Measurements from ENCODE around the gene GRAMD1A. TPM values are rescaled to one million over a fixed set of nuclear protein-coding genes. Genes with fewer than 3 reads are reported as not detected.

The GRAMD1A gene
- total RNA-seq, 1 experiment from 2014 or later, result 125 TPM

- H3K9me3 Mint-ChIP-seq, result no peaks in the 10 kb centered on the region
- no peak overlapping the region for H2AK5ac ChIP-seq (ENCODE audit: insufficient read length, low read length)
Measured at GRCh38 chr19:35076026-35076370, 75.9 kb downstream of the GRAMD1A start.

More at GRCh38 chr19:35076026-35076370, 75.9 kb downstream of the GRAMD1A start:
- Histone ChIP-seq H4K20me1 (ENCODE audit: control insufficient read depth, insufficient read depth, insufficient read length) (no peaks in the 10 kb centered on the region), H3K4me2 (ENCODE audit: insufficient read depth, insufficient read length, low read length) (no peak overlapping the region), H3K14ac (ENCODE audit: insufficient read depth, low read length) (no peak overlapping the region), H3T11ph (ENCODE audit: low read length) (no peak overlapping the region), H3K23ac (ENCODE audit: insufficient read length, low read depth, low read length) (no peak overlapping the region), H2BK5ac (ENCODE audit: insufficient read length, low read length) (no peak overlapping the region), H4K5ac (ENCODE audit: insufficient read length, low read depth, low read length) (no peak overlapping the region), H3K56ac (ENCODE audit: insufficient read length, low read depth, low read length) (no peak overlapping the region), H3K4ac (ENCODE audit: low read depth, low read length) (no peak overlapping the region), H3K79me2 (ENCODE audit: insufficient read depth, low read length) (no peaks in the 10 kb centered on the region), H3K79me1 (ENCODE audit: insufficient read depth, low read depth, low read length, poor library complexity, severe bottlenecking) (no peaks in the 10 kb centered on the region), H3K27ac (ENCODE audit: insufficient read length, low read depth, low read length) (no peak overlapping the region), H4K91ac (ENCODE audit: insufficient read length, low read depth, low read length) (no peak overlapping the region), H2BK120ac (ENCODE audit: low read depth, low read length, poor library complexity, severe bottlenecking) (no peak overlapping the region), H3K9me3 (ENCODE audit: control insufficient read depth, low read depth, low read length) (no peaks in the 10 kb centered on the region), H3K23me2 (ENCODE audit: insufficient read length, low read depth, low read length, poor library complexity, severe bottlenecking) (no peaks in the 10 kb centered on the region), H3K4me1 (ENCODE audit: insufficient read depth, low read length) (no peaks in the 10 kb centered on the region), H4K8ac (replicated peaks; ENCODE audit: insufficient read length, low read depth, low read length) (no peak overlapping the region), H2BK12ac (ENCODE audit: insufficient read length, low read depth, low read length) (no peak overlapping the region), H3K9ac (ENCODE audit: extremely low read depth, insufficient read length, low read length) (no peak overlapping the region), H2AFZ (ENCODE audit: low read length) (no peak overlapping the region), H3K27me3 (ENCODE audit: insufficient read depth, low read length) (no peaks in the 10 kb centered on the region), H2BK20ac (ENCODE audit: low read depth, low read length, poor library complexity, severe bottlenecking) (no peak overlapping the region), H3K18ac (ENCODE audit: insufficient read length, low read depth, low read length) (no peak overlapping the region), H2BK15ac (ENCODE audit: low read depth, low read length) (no peak overlapping the region)
- Mint-ChIP-seq H3K4me3 (no peak overlapping the region), H3K27me3 (ENCODE audit: low read depth) (peaks cover 6% of the 10 kb centered on the region), H3K27ac (no peak overlapping the region), H3K36me3 (ENCODE audit: insufficient read depth in 1 of 3, low read depth in 3 of 3) (no peaks in the 10 kb centered on the region), H3K4me1 (peaks cover 0 to 5% of the 10 kb centered on the region in 2 experiments; a peak in 2 of 4 replicates)
- no CpG with 5 or more reads among the region's 6 CpGs for WGBS (ENCODE audit: extremely low coverage, insufficient read length, low lambda C conversion rate)
- TF ChIP-seq, protein P1, sequence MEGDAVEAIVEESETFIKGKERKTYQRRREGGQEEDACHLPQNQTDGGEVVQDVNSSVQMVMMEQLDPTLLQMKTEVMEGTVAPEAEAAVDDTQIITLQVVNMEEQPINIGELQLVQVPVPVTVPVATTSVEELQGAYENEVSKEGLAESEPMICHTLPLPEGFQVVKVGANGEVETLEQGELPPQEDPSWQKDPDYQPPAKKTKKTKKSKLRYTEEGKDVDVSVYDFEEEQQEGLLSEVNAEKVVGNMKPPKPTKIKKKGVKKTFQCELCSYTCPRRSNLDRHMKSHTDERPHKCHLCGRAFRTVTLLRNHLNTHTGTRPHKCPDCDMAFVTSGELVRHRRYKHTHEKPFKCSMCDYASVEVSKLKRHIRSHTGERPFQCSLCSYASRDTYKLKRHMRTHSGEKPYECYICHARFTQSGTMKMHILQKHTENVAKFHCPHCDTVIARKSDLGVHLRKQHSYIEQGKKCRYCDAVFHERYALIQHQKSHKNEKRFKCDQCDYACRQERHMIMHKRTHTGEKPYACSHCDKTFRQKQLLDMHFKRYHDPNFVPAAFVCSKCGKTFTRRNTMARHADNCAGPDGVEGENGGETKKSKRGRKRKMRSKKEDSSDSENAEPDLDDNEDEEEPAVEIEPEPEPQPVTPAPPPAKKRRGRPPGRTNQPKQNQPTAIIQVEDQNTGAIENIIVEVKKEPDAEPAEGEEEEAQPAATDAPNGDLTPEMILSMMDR (conservative IDR thresholded peaks at IDR 0.05), result no peak
- DNase-seq, result no peak

Other genes with a start within 250 kb of the GRAMD1A start
- gene ZNF599, start 227.1 kb upstream of the GRAMD1A start, total RNA-seq (2021), result 3.0 and 3.9 TPM in 2 replicates
- 6.5 and 8.3 TPM in 2 replicates for gene ZNF30, start 73.4 kb upstream of the GRAMD1A start, total RNA-seq (2021)
- 7.6 and 8.3 TPM in 2 replicates for gene ZNF792, start 36.1 kb upstream of the GRAMD1A start, total RNA-seq (2021)
- gene SCN1B, start 30.1 kb downstream of the GRAMD1A start, total RNA-seq (2021), result 3.8 TPM in 2 replicates
- gene HPN, start 41.4 kb downstream of the GRAMD1A start, total RNA-seq (2021), result 9.3 and 10.6 TPM in 2 replicates
- 1.5 TPM in 2 replicates for gene FXYD3, start 115.5 kb downstream of the GRAMD1A start, total RNA-seq (2021)
- gene LGI4, start 134.7 kb downstream of the GRAMD1A start, total RNA-seq (2021), result 2.6 and 3.2 TPM in 2 replicates
- 6.8 and 7.7 TPM in 2 replicates for gene FXYD1, start 138.5 kb downstream of the GRAMD1A start, total RNA-seq (2021)
- gene FXYD7, start 142.9 kb downstream of the GRAMD1A start, total RNA-seq (2021), result 8.2 and 9.0 TPM in 2 replicates
- 83.7 and 100 TPM in 2 replicates for gene FXYD5, start 154.4 kb downstream of the GRAMD1A start, total RNA-seq (2021)
- not detected in 2 replicates for gene FAM187B, start 228.4 kb downstream of the GRAMD1A start, total RNA-seq (2021)
- gene LSR, start 248.7 kb downstream of the GRAMD1A start, total RNA-seq (2021), result 151 and 152 TPM in 2 replicates